ENCODE data around the gene MRPL14.

DNA sequence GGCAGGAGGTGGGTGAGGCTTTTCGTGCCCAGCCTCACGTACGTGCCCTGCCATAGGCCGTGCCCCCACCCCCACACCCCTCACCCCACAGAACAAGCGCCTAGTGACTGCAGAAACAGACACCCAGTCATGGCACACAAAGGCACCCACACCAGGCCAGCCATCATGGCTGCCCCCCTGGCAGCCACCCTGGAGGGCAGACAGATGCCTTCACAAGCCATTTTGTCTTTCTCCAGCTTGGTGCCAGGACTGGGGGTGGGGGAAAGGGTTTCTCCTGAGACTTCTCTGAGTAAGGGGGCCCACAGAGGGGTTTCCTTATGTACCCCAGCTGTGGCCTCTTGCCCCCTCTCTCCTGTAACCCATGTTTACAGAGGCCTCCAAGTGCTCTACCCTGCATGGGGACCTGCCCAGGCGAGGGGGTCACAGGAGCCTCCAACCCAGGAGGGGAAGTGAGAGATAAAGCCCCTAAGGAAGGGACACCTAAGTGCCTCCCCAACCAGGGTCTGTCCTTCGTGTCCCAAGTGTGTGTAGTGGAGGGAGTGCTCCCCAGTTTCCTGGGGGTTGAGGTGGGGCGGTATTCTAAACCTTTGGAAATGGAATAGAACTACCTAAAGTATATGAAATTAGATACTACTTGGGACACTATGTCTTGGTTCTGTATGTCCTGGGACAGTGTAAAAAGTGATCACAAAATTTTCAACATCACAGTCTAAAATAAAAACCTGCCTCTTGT is 49.9 kb downstream of the MRPL14 start:
- TF ChIP-seq CTCF (IDR thresholded peaks at IDR 0.05; ENCODE audit: low read depth, low read length) (no peak), EZH2phosphoT487 (IDR thresholded peaks at IDR 0.05; ENCODE audit: low read depth) (no peak)

All from OCI-LY3 (cell line).